ENCODE data around the gene LRRC28. TPM values are rescaled to one million over a fixed set of nuclear protein-coding genes. Genes with fewer than 3 reads are reported as not detected.

Gene LRRC28
- total and polyA plus RNA-seq, 9 of the 15 experiments (the other 6 are each of a cell fraction or from before 2014, with no cell fraction given): 5.5 to 17.4 (median 7.9) TPM

GRCh38 chr15:99275525-99276128 lies 24.3 kb downstream of the LRRC28 start:
- Histone ChIP-seq H3K4me1 (replicated peaks in 1 of 2; ENCODE audit: control insufficient read depth in 2 of 2, insufficient read depth in 2 of 2, low read length in 2 of 2) (no peaks in the 10 kb centered on the region), H3K4me3 (no peak overlapping the region), H3K9me1 (ENCODE audit: control insufficient read depth, insufficient read depth, low read length) (no peaks in the 10 kb centered on the region), H3K79me2 (ENCODE audit: control insufficient read depth, insufficient read depth, low read length) (no peaks in the 10 kb centered on the region), H3K27me3 (ENCODE audit: control insufficient read depth in 2 of 2, insufficient read depth in 2 of 2, low read length in 2 of 2) (no peaks in the 10 kb centered on the region), H3K9ac (ENCODE audit: insufficient read depth in 1 of 2, low read depth in 2 of 2, low read length in 2 of 2) (no peak overlapping the region), H3K9me3 (replicated peaks; ENCODE audit: control insufficient read depth, insufficient read depth, low read depth, low read length) (no peaks in the 10 kb centered on the region), H3K4me2 (ENCODE audit: insufficient read depth, low read length) (no peak overlapping the region), H4K20me1 (replicated peaks; ENCODE audit: control insufficient read depth, insufficient read depth, low read length) (no peaks in the 10 kb centered on the region), H2AFZ (ENCODE audit: low read depth, low read length) (no peak overlapping the region), H3K36me3 (ENCODE audit: control insufficient read depth, insufficient read depth, low read length) (no peaks in the 10 kb centered on the region), H3K27ac (ENCODE audit: extremely low read depth, low read depth, low read length) (no peak overlapping the region)
- BruUV-seq (replicated peaks): no TSS peak
- ATAC-seq: no peak
- intact Hi-C loops (cut with micrococcal nuclease) (loop anchor here (10.0 kb wide), 1 partner anchor 1729 kb away; no protein-coding TSS in a partner anchor), in situ Hi-C loops (cut with MboI) (loop anchor here (25.0 kb wide), 1 partner anchor 462 kb away; the partner anchor contains the start of gene LYSMD4)
- no peak for DNase-seq (ENCODE audit: extremely low read depth in 1 of 4, low spot score in 3 of 4)
- FAIRE-seq: no peak
- no peak for TF ChIP-seq ZC3H8 (IDR thresholded peaks at IDR 0.05)
- no peak for TF ChIP-seq ZNF512 (tag; IDR thresholded peaks at IDR 0.05)
- 29% methylated on average over 9 of the region's 9 CpGs for WGBS (ENCODE audit: insufficient coverage, low coverage, missing lambda C conversion rate)
- ChIA-PET CTCF (ENCODE audit: low intra/inter-chr PET ratio) (no interaction called here), POLR2A (interaction anchor here (0.7 kb wide), 1 partner anchor 17 kb away, joined by 3 read pairs; no protein-coding TSS in a partner anchor)

GRCh38 chr15:99279290-99279689 lies 28.0 kb downstream of the LRRC28 start:
- H3K4me1 ChIP-seq (replicated peaks in 1 of 2; ENCODE audit: control insufficient read depth in 2 of 2, insufficient read depth in 2 of 2, low read length in 2 of 2): no peaks in the 10 kb centered on the region
- DNase-seq (ENCODE audit: extremely low read depth in 1 of 4, low spot score in 3 of 4): no peak
- H3K4me2 ChIP-seq (ENCODE audit: insufficient read depth, low read length): no peak overlapping the region
- WGBS (ENCODE audit: insufficient coverage, low coverage, missing lambda C conversion rate): 19% methylated on average over 3 of the region's 3 CpGs
- no peaks in the 10 kb centered on the region for H3K79me2 ChIP-seq (ENCODE audit: control insufficient read depth, insufficient read depth, low read length)
- no peaks in the 10 kb centered on the region for H3K9me3 ChIP-seq (replicated peaks; ENCODE audit: control insufficient read depth, insufficient read depth, low read depth, low read length)
- POLR2A ChIA-PET: no interaction called here
- no TSS peak for BruUV-seq (replicated peaks)
- no peaks in the 10 kb centered on the region for H4K20me1 ChIP-seq (replicated peaks; ENCODE audit: control insufficient read depth, insufficient read depth, low read length)
- TF ChIP-seq STAG1 (CRISPR knock-in tag; IDR thresholded peaks at IDR 0.05; ENCODE audit: borderline replicate concordance): no peak
- no peak for TF ChIP-seq ZBTB34 (CRISPR knock-in tag; IDR thresholded peaks at IDR 0.05)
- TF ChIP-seq ILF3 (IDR thresholded peaks at IDR 0.05; ENCODE audit: borderline replicate concordance): no peak
- no peak for TF ChIP-seq DNMT1 (IDR thresholded peaks at IDR 0.05)
- no peaks in the 10 kb centered on the region for H3K27me3 ChIP-seq (ENCODE audit: control insufficient read depth in 2 of 2, insufficient read depth in 2 of 2, low read length in 2 of 2)
- H2AFZ ChIP-seq (ENCODE audit: low read depth, low read length): no peak overlapping the region
- H3K9me1 ChIP-seq (ENCODE audit: control insufficient read depth, insufficient read depth, low read length): no peaks in the 10 kb centered on the region
- H3K27ac ChIP-seq (ENCODE audit: extremely low read depth, low read depth, low read length): no peak overlapping the region
- FAIRE-seq: no peak
- no peak overlapping the region for H3K4me3 ChIP-seq
- H3K9ac ChIP-seq (ENCODE audit: insufficient read depth in 1 of 2, low read depth in 2 of 2, low read length in 2 of 2): no peak overlapping the region
- H3K36me3 ChIP-seq (ENCODE audit: control insufficient read depth, insufficient read depth, low read length): no peaks in the 10 kb centered on the region
- ATAC-seq: no peak
- CTCF ChIA-PET (ENCODE audit: low intra/inter-chr PET ratio): no interaction called here
- in situ Hi-C loops (cut with MboI): loop anchor here (25.0 kb wide), 1 partner anchor 458 kb away; the partner anchor contains the start of gene LYSMD4
- intact Hi-C loops (cut with micrococcal nuclease): loop anchor here (10.0 kb wide), 1 partner anchor 1726 kb away; no protein-coding TSS in a partner anchor

All from K562 (cell line).